ENCODE measurements around the gene NUDT16L1. TPM values are rescaled to one million over a fixed set of nuclear protein-coding genes. Genes with fewer than 3 reads are reported as not detected.

Gene NUDT16L1
- total RNA-seq, 6 experiments from 2014 or later, result 17.8 to 36.3 (median 23.0) TPM

GRCh38 chr16:4692460-4693295 lies 684 bp upstream of the NUDT16L1 start:
- WGBS (ENCODE audit: insufficient coverage, low coverage, low lambda C conversion rate, missing lambda C conversion rate), result 9% methylated on average over 17 of the region's 31 CpGs
- TF ChIP-seq, protein P1, sequence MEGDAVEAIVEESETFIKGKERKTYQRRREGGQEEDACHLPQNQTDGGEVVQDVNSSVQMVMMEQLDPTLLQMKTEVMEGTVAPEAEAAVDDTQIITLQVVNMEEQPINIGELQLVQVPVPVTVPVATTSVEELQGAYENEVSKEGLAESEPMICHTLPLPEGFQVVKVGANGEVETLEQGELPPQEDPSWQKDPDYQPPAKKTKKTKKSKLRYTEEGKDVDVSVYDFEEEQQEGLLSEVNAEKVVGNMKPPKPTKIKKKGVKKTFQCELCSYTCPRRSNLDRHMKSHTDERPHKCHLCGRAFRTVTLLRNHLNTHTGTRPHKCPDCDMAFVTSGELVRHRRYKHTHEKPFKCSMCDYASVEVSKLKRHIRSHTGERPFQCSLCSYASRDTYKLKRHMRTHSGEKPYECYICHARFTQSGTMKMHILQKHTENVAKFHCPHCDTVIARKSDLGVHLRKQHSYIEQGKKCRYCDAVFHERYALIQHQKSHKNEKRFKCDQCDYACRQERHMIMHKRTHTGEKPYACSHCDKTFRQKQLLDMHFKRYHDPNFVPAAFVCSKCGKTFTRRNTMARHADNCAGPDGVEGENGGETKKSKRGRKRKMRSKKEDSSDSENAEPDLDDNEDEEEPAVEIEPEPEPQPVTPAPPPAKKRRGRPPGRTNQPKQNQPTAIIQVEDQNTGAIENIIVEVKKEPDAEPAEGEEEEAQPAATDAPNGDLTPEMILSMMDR (IDR thresholded peaks at IDR 0.05), result no peak
- no peak for TF ChIP-seq POLR2A (IDR thresholded peaks at IDR 0.05)
- H3K4me1 ChIP-seq, result peaks cover 0 to 44% (median 17%) of the 10 kb centered on the region in 4 donors

DNA sequence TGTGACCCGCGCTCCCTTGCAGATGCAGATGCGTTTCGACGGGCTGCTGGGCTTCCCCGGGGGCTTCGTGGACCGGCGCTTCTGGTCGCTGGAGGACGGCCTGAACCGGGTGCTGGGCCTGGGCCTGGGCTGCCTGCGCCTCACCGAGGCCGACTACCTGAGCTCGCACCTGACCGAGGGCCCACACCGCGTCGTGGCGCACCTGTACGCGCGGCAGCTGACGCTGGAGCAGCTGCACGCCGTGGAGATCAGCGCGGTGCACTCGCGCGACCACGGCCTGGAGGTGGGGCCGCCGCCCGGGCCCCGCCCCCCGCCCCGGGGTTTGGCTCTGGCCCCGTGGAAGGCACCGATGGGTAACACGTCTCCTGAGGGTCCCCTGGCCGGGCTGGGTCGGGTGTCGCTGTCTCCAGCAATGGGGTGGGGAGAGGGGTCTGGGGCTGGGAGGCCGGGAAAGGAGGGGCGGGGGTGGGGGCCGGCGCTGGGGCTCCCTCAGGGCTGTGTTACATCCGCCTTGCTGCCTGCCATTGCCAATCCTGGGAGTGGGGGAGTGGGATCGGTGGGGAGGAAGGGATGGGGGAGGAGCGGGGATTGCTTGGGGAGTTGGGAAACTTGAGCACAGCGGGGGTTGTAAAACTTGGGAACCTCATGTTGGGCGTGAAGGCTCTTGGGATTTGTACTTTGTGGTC lies 737 bp downstream of the NUDT16L1 start:
- peak overlapping the region; percentile 44 to 84 (median 62) for H3K27ac ChIP-seq
- no peaks in the 10 kb centered on the region for H3K27me3 ChIP-seq
- H3K9me3 ChIP-seq, result no peaks in the 10 kb centered on the region
- H3K4me3 ChIP-seq, result peak overlapping the region; percentile 93 to 99 (median 99)
- intact Hi-C loops (cut with DNase I), result no loop called here
- WGBS (ENCODE audit: insufficient coverage, low coverage, low lambda C conversion rate, missing lambda C conversion rate), result 6% methylated on average over 7 of the region's 54 CpGs
- peak; percentile 4 to 33 (median 20) for ATAC-seq
- TF ChIP-seq, protein P1 (IDR thresholded peaks at IDR 0.05), result no peak
- no peak for TF ChIP-seq POLR2A (IDR thresholded peaks at IDR 0.05)
- DNase-seq, result peak; percentile 49 to 69 (median 68)
- H3K4me1 ChIP-seq, result peaks cover 0 to 29% (median 7%) of the 10 kb centered on the region in 4 donors
- H3K36me3 ChIP-seq, result peaks cover 0 to 18% (median 0%) of the 10 kb centered on the region in 4 donors

More at GRCh38 chr16:4692460-4693295, 684 bp upstream of the NUDT16L1 start:
- DNase-seq (peak in 1 of 3 donors; percentile 23), ATAC-seq (peak; percentile 7 to 27 (median 18))
- Histone ChIP-seq H3K9me3 (no peaks in the 10 kb centered on the region), H3K27ac (peak overlapping the region in 2 of 3 donors; percentile 71 to 79), H3K27me3 (no peaks in the 10 kb centered on the region), H3K4me3 (peak overlapping the region; percentile 53 to 99 (median 99)), H3K36me3 (peaks cover 0 to 13% (median 0%) of the 10 kb centered on the region in 4 donors)
- intact Hi-C loops (cut with DNase I), result no loop called here

DNA sequence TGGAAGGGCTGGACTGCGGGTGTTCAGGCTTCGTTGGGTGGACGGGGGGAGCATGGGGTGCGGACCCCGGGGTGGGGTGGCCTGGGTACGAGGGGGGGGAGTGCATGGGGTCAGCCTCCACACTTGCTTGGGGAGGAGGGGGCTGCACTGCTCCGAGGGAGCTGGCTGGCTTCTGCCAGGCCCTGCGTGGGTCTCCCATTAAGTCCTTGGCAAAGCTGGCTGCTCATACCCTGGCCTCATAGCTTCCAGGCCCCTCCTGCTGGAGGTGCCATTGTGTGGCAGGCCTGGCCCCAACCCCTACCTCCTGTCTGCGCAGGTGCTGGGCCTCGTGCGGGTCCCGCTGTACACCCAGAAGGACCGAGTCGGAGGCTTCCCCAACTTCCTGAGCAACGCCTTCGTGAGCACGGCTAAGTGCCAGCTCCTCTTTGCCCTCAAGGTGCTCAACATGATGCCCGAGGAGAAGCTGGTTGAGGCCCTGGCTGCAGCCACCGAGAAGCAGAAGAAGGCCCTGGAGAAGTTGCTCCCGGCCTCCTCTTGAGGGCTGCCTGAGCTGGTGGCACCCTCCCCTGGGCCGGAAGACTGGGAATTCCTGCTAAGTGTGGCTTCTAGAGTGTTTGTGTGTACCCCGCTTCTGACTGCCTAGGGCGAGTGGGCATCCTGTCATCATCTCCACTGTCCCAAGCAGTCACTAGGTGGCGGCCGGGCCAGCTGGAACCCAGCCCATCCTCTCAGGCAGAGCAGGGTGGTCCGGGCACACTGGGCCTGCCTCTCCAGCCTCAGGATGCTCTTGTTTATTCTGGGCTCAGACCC lies 1.5 kb downstream of the NUDT16L1 start:
- H3K4me1 ChIP-seq, result peaks cover 0 to 22% (median 7%) of the 10 kb centered on the region in 4 donors
- no peaks in the 10 kb centered on the region for H3K9me3 ChIP-seq
- H3K27ac ChIP-seq, result no peak overlapping the region
- TF ChIP-seq, protein P1 (IDR thresholded peaks at IDR 0.05), result no peak
- no peak for TF ChIP-seq POLR2A (IDR thresholded peaks at IDR 0.05)
- WGBS (ENCODE audit: insufficient coverage, low coverage, low lambda C conversion rate, missing lambda C conversion rate), result 21% methylated on average over 9 of the region's 26 CpGs
- intact Hi-C loops (cut with DNase I), result loop anchor here in 1 of 2 donors (5.0 kb wide), 1 partner anchor 252 kb away; no protein-coding TSS in a partner anchor
- no peaks in the 10 kb centered on the region for H3K27me3 ChIP-seq
- ATAC-seq (no peak), DNase-seq (peak; percentile 37 to 57 (median 51))
- H3K36me3 ChIP-seq, result peaks cover 0 to 23% (median 0%) of the 10 kb centered on the region in 4 donors
- peak overlapping the region in 2 of 3 donors; percentile 93 to 99 for H3K4me3 ChIP-seq
